Osteocyte (in vitro differentiated cells): ENCODE measurements around the gene LRRC70. TPM values are rescaled to one million over a fixed set of nuclear protein-coding genes. Genes with fewer than 3 reads are reported as not detected.

Source experiments
- DNase-seq: peaks from one replicate; pipeline ENCODE4 v3.0.0; 2021; ENCODE audit warnings: mixed read lengths; ENCODE audit not compliant: unreplicated experiment; ENCODE audit errors: extremely low spot score
- H3K27ac Mint-ChIP-seq: one replicate; pipeline ENCODE4 v1.8.0; 2021; ENCODE audit warnings: mild to moderate bottlenecking, mixed read lengths; ENCODE audit not compliant: unreplicated experiment
- H3K27me3 Mint-ChIP-seq: one replicate; pipeline ENCODE4 v1.8.0; 2021; ENCODE audit warnings: mixed read lengths; ENCODE audit not compliant: unreplicated experiment
- H3K36me3 Mint-ChIP-seq: one replicate; pipeline ENCODE4 v1.8.0; 2021; ENCODE audit warnings: mixed read lengths; ENCODE audit not compliant: unreplicated experiment
- H3K4me1 Mint-ChIP-seq: one replicate; pipeline ENCODE4 v1.8.0; 2021; ENCODE audit warnings: mixed read lengths; ENCODE audit not compliant: unreplicated experiment
- H3K4me3 Mint-ChIP-seq: one replicate; pipeline ENCODE4 v1.8.0; 2021; ENCODE audit warnings: mild to moderate bottlenecking, moderate library complexity, mixed read lengths; ENCODE audit not compliant: unreplicated experiment
- H3K9me3 Mint-ChIP-seq: one replicate; pipeline ENCODE4 v1.8.0; 2021; ENCODE audit warnings: mixed read lengths; ENCODE audit not compliant: unreplicated experiment
- CTCF ChIP-seq: fragments of 200-600 bp; sonication (generic); IDR thresholded peaks from 2 replicates; pipeline ENCODE4 v1.5.0; 2021; ENCODE audit warnings: antibody characterized with exemption, mild to moderate bottlenecking, moderate library complexity
- long read RNA-seq: library from polyadenylated mRNA; unstranded; transcript quantifications from one replicate; pipeline ENCODE4 v2.0.0, GENCODE V29; 2021
- total RNA-seq: library from RNA; stranded (reverse); gene quantifications from 2 replicates; pipeline ENCODE4 v1.2.1, GENCODE V29; 2021

LRRC70 gene
- total RNA-seq: 0.73 and 1.6 TPM in 2 replicates
- long read RNA-seq: 0 reads

GRCh38 chr5:62578540-62578939 lies at the start of gene LRRC70:
Gene LRRC70, plus strand, starts transcription at chr5:62578819. Its CDS starts 620 bp downstream, at chr5:62579439.
- TF ChIP-seq CTCF: no peak
- Mint-ChIP-seq H3K27ac (peak within 1 kb of the TSS; percentile 64), H3K9me3 (no peaks in the 10 kb centered on the region), H3K4me3 (peak within 1 kb of the TSS; percentile 31), H3K4me1 (peaks cover 2% of the 10 kb centered on the region), H3K27me3 (no peaks in the 10 kb centered on the region), H3K36me3 (peaks cover 4% of the 10 kb centered on the region)
- DNase-seq: no peak

GRCh38 chr5:62533597-62533996 lies 45.0 kb upstream of the LRRC70 start:
- no peak for DNase-seq
- Mint-ChIP-seq H3K36me3 (peaks cover 8% of the 10 kb centered on the region), H3K27ac (no peak overlapping the region), H3K9me3 (no peaks in the 10 kb centered on the region), H3K27me3 (no peaks in the 10 kb centered on the region), H3K4me1 (no peaks in the 10 kb centered on the region), H3K4me3 (no peak overlapping the region)
- TF ChIP-seq CTCF: no peak

- Mint-ChIP-seq H3K27me3 (no peaks in the 10 kb centered on the region), H3K36me3 (peaks cover 8% of the 10 kb centered on the region), H3K4me1 (no peaks in the 10 kb centered on the region), H3K9me3 (no peaks in the 10 kb centered on the region), H3K4me3 (no peak overlapping the region), H3K27ac (no peak overlapping the region)
- DNase-seq: no peak
- TF ChIP-seq CTCF: no peak
Measured at GRCh38 chr5:62534461-62535236, 44.0 kb upstream of the LRRC70 start.

- Mint-ChIP-seq H3K4me1 (no peaks in the 10 kb centered on the region), H3K4me3 (no peak overlapping the region), H3K27me3 (no peaks in the 10 kb centered on the region), H3K27ac (no peak overlapping the region), H3K9me3 (no peaks in the 10 kb centered on the region), H3K36me3 (peaks cover 6% of the 10 kb centered on the region)
- no peak for DNase-seq
- TF ChIP-seq CTCF: no peak
Measured at GRCh38 chr5:62536232-62536631, 42.4 kb upstream of the LRRC70 start.

GRCh38 chr5:62536783-62537182 lies 41.8 kb upstream of the LRRC70 start:
- Mint-ChIP-seq H3K4me1 (no peaks in the 10 kb centered on the region), H3K4me3 (no peak overlapping the region), H3K27me3 (no peaks in the 10 kb centered on the region), H3K36me3 (peaks cover 2% of the 10 kb centered on the region), H3K27ac (no peak overlapping the region), H3K9me3 (no peaks in the 10 kb centered on the region)
- no peak for DNase-seq
- TF ChIP-seq CTCF: no peak
